ENCODE results near the gene MROH2B.
"Not testable (repeated sequence)": the region's sequence is repeated elsewhere in the genome, so short reads cannot be mapped to it uniquely, and the experiment has no call there.

MROH2B gene

GRCh38 chr5:41071242-41071641 is at the start of gene MROH2B:
Gene MROH2B, minus strand, starts transcription at chr5:41071342. Its CDS starts 490 bp downstream, at chr5:41070852.
- no peak for DNase-seq

- no peak for DNase-seq
Observed at GRCh38 chr5:41120600-41120999, 49.5 kb upstream of the MROH2B start.

GRCh38 chr5:41118177-41118576 is 47.0 kb upstream of the MROH2B start:
- no peak for DNase-seq

- peak; percentile 73 for DNase-seq
Observed at GRCh38 chr5:41115281-41115680, 44.1 kb upstream of the MROH2B start.

GRCh38 chr5:41112486-41113455 is 41.6 kb upstream of the MROH2B start:
- DNase-seq, result peak; percentile 42

GRCh38 chr5:41109186-41109585 is 38.0 kb upstream of the MROH2B start:
- DNase-seq, result peak; percentile 13

GRCh38 chr5:41102341-41102740 is 31.2 kb upstream of the MROH2B start:
- no peak for DNase-seq

- DNase-seq, result no peak
Observed at GRCh38 chr5:41097642-41098041, 26.5 kb upstream of the MROH2B start.

GRCh38 chr5:41095324-41096101 is 24.4 kb upstream of the MROH2B start:
- DNase-seq, result no peak

GRCh38 chr5:41094871-41095270 is 23.7 kb upstream of the MROH2B start:
- no peak for DNase-seq

- no peak for DNase-seq
Observed at GRCh38 chr5:41093803-41094202, 22.7 kb upstream of the MROH2B start.

- DNase-seq, result peak; percentile 21
Observed at GRCh38 chr5:41087461-41087860, 16.3 kb upstream of the MROH2B start.

GRCh38 chr5:41083306-41083705 is 12.2 kb upstream of the MROH2B start:
- no peak for DNase-seq

- DNase-seq, result no peak
Observed at GRCh38 chr5:41071975-41072374, 833 bp upstream of the MROH2B start.

- peak; percentile 3 for DNase-seq
Observed at GRCh38 chr5:41067714-41068568, 3.2 kb downstream of the MROH2B start.

- no peak for DNase-seq
Observed at GRCh38 chr5:41065691-41066335, 5.3 kb downstream of the MROH2B start.

- DNase-seq, result no peak
Observed at GRCh38 chr5:41057940-41058339, 13.2 kb downstream of the MROH2B start.

GRCh38 chr5:41057231-41057630 is 13.9 kb downstream of the MROH2B start:
- DNase-seq, result no peak

- no peak for DNase-seq
Observed at GRCh38 chr5:41048986-41049385, 22.2 kb downstream of the MROH2B start.

GRCh38 chr5:41043109-41043747 is 27.9 kb downstream of the MROH2B start:
- no peak for DNase-seq

- no peak for DNase-seq
Observed at GRCh38 chr5:41032973-41033372, 38.2 kb downstream of the MROH2B start.

GRCh38 chr5:41022600-41022999 is 48.5 kb downstream of the MROH2B start:
- not testable (repeated sequence) for DNase-seq

Data from fibroblast of skin of right quadriceps (primary cell).